Erythroblast (primary cell): Measurements from ENCODE around the gene FBXO8.

Experiments
- GATA1 ChIP-seq: IDR thresholded peaks from 2 replicates; pipeline ENCODE4 v1.6.1; 2011; ENCODE audit warnings: low read depth, mild to moderate bottlenecking, control low read depth, low read length, moderate library complexity
- POLR2A ChIP-seq: IDR thresholded peaks from 2 replicates; pipeline ENCODE4 v1.6.1; 2011; ENCODE audit warnings: mild to moderate bottlenecking, low read length

- TF ChIP-seq POLR2A (no peak), GATA1 (no peak)
These were observed 71.8 kb downstream of the FBXO8 start for GRCh38 chr4:174211622-174212044.
